GM18508 (cell line): ENCODE results near the gene BRME1.

Experiments used
- ATAC-seq: cut with Tn5 transposase; IDR thresholded peaks from one replicate; pipeline ENCODE4 v1.9.1; 2021; ENCODE audit warnings: moderate number of reproducible peaks; ENCODE audit not compliant: insufficient read depth, unreplicated experiment

BRME1 gene

DNA sequence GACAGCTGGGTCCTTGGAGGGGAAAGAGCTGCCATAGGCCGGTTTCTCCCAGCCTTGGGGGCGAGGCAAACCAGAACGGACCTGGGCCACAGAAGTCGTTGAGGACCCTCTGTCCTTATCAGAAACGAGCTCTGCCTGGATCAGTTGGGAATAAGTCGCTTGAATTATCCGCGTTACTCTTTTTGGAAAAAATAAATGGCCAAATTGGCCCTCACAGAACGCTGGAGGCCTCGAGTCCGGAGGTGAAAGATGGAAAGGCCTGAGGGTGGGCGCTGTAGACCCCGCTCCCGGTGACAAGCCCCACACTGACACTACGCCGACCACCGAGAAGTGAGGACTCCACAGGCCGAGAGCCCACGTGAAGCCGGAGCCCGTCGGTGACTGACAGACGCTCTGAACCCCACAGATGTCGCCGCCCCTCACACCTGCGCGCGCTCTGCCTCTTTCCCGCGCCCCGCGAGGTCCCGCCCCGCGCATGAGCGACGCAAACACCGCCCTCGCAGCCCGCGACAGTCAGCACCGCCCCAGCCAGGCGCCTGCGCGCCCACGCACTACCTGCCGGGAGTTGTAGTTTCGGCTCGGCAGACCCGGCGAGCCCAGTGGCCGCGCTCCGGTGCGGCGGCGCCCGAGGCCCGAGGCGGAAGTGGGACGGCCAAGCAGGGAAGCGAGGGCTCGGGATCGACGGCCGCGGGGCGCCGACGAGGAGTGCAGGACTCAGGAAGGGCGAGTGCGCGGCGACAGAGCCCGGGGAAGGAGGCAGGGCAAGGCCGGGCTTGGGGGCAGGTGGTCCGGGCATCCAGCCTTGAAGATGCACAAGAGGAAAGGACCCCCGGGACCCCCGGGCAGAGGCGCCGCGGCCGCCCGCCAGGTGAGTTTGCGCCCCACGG is at the start of gene BRME1, which contains the start of gene CC2D1A:
Gene BRME1 (minus strand): TSS at position 484 of the 887 bp plus-strand sequence. CDS start 1,225 bp downstream, outside the sequence.
Gene CC2D1A (plus strand): TSS at position 568 of the 887 bp plus-strand sequence. CDS start 241 bp downstream, at position 809.
- no peak for ATAC-seq

DNA sequence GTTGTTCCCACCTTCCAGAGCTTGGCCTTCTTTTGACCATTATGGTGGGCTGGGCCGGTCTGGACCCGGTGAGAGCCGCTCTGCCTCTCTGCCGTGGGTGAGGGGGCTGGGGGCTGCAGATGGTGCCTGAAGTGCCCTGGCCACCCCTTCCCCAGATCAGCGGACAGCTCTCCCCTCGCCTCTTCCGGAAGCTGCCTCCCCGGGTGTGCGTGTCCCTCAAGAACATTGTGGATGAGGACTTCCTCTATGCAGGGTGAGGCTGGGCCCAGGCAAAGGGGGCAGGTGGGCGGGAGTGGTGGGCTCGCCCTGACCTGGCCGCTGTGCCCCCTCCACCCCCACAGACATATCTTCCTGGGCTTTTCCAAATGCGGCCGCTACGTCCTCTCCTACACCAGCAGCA is 48.3 kb upstream of the BRME1 start:
- ATAC-seq = no peak

DNA sequence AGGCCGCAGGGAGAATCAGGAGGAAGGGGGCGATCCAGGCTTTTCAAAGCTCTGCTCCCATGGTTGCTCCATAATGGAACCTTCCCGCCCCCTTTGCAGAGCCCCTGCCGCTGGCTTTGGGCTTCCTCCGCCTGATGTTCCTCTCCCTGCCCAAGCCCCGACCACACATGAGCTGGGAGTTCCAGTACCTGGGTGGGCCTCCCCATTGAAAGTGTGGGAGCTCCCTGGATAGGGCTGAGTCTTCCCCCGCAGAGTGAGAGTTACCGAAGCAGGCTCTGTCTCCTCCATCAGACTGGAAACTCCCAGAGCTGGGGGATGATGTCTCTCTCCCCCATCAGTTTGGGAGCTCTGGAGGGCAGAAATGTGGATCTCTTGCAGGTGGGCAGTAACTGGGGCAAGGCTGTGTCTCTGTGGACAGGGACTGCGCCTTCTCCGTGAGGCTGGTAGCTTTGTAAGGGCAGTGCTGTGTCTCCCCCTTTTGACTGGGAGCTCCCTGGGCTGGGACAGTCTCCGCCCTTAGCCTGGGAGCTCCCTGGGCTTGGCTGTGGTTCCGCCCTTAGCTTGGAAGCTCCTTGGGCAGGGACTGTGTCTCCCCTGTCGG is 47.1 kb upstream of the BRME1 start:
- ATAC-seq = no peak

- peak; percentile 93 for ATAC-seq
Observed at GRCh38 chr19:13952154-13952930, 46.4 kb upstream of the BRME1 start, which contains the start of gene DCAF15. TSS of gene DCAF15 (plus strand) at chr19:13952509. CDS start at chr19:13952513, 4 bp downstream.

GRCh38 chr19:13951799-13952153 is 45.9 kb upstream of the BRME1 start:
- ATAC-seq = no peak

GRCh38 chr19:13951043-13951442 is 45.1 kb upstream of the BRME1 start:
- ATAC-seq = no peak

GRCh38 chr19:13946414-13946813 is 40.5 kb upstream of the BRME1 start:
- ATAC-seq = no peak

GRCh38 chr19:13942023-13942684 is 36.2 kb upstream of the BRME1 start:
- no peak for ATAC-seq

DNA sequence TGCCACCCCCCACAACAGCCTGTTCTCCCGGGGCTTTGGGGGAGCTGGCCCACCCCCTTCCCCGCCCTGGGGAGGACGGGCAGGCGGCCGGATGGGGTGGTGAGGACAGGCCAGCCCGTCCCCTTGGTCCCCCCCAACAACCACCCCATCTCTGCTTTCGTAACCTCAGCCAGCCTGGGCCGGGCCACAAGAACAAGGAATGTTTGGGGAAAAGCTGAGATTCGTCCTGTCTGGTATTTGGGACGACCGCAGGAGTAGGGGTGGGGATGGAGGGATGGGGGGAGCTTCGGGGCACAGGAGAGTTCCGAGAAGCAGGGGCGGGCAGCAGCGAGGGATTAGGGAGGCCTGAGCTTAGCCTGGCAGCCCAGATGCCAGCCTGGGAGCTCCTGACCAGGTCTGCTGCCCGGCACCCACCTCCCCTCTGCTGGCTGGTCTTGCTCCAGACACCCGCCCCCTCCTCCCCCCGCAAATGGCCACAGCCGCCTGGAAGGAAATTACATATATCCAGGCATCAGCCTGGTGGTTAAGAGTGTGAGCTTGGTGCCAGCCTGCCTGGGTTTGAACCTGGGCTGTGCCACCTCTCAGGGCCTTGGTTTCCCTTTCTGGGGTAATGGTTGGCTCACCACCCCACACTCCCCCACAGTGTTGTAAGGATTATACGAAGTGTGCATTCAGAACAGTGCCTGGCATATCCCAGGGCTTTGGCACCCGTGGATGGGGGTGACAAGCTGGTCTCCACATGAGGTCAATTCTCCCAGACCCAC is 32.6 kb upstream of the BRME1 start, which contains the start of gene PODNL1:
Gene PODNL1 (minus strand): TSS at position 117 of the 764 bp plus-strand sequence. CDS start 236 bp downstream, outside the sequence.
- ATAC-seq = no peak

GRCh38 chr19:13937479-13938300 is 31.8 kb upstream of the BRME1 start:
- no peak for ATAC-seq

DNA sequence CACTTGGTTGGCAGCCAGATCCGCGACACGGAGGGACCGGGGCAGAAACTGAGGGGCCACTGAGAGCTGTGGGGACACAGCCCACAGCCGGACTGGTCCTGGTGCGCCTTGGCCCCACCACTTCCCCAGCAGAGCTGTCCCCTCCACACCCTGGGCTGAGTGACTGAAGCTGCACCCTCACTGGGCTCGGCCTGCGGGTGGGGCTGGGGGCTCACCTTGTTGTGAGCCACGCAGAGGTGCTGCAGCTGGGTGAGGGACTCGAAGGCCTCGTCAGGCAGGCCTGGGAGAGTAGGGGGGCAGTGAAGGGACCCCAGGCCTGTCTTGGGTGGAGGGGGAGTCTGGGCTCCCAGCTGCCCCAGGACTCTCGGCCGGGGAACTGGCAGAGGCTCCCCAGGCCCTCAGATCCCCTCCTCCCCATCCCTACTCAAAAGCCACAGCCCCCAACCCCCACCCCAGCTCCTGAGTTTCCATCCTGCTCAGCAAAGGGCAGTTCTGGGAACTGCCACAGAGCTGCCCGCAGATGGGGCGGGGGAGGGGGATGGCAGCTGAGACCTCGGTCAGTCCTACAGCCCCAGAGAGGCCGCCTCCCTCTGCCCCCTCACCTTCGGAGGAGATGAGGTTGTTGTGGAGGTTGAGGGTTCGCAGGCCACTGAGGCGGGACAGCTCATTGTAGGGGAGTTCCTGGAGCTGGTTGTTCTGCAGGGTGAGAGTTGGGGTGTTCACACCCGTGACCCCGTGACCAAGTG is 30.0 kb upstream of the BRME1 start:
- no peak for ATAC-seq

GRCh38 chr19:13934785-13935109 is 28.8 kb upstream of the BRME1 start:
- no peak for ATAC-seq

DNA sequence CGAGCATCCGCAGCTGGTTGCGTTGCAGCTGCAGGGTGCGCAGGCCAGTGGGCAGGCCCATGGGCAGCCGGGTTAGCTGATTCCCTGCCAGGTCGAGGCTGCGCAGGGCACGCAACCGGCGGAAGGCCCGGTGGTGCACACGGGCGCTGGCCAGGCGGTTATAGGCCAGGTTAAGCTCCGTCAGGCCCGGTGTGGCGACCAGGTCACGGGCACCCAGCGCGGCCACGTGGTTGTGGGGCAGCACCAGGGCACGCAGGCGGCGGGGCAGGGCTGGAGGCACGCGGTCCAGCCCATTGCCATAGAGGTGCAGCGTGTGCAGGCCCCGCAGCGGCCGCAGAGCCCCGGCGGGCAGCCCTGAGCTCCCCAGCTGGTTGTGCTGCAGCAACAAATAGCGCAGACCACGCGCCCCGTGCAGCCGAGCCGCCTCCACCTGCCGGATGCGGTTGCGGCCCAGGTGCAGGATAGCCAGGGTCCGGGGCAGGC is 27.0 kb upstream of the BRME1 start:
- ATAC-seq = no peak

DNA sequence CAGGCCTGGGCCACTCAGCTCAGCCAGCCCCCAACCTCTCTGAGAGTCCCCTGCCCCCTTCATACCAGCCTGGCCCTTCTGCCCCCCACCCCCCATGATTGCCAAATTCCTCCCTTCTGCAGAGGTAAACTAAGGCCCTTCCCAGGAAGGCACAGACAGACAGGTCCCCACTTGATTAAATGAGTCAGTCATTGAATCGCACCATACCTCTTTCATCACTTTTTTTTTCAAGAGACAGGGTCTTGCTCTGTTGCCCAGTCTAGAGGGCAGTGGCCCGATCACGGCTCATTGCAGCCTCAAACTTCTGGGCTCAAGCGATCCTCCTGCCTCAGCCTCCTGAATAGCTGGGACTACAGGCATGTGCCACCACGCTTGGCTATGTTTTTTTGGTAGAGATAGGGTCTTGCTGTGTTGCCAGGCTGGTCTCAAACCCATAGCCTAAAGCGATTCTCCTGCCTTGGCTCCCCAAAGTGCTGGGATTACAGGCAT is 26.3 kb upstream of the BRME1 start:
- no peak for ATAC-seq

GRCh38 chr19:13931391-13932148 is 25.7 kb upstream of the BRME1 start:
- ATAC-seq = no peak

DNA sequence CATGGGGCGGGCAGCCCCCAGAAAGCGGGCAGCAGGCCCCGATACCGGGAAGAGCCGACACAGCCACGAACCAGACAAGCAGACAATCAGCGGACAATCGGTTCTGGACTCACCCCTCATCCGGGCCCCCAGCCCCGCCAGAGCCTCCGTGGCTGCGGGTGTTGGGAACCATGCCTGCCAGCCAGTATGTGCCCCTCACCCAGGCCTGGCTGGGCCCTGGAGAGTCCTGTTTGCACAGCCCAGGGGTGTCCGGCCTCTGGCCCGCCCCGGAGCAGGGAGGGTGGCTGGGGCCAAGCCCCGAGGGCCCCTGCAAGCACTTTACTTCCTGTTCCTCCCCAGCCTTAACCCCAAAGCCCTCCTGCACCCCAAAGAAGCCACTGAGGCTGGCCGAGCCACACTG is 24.5 kb upstream of the BRME1 start:
- ATAC-seq = no peak

DNA sequence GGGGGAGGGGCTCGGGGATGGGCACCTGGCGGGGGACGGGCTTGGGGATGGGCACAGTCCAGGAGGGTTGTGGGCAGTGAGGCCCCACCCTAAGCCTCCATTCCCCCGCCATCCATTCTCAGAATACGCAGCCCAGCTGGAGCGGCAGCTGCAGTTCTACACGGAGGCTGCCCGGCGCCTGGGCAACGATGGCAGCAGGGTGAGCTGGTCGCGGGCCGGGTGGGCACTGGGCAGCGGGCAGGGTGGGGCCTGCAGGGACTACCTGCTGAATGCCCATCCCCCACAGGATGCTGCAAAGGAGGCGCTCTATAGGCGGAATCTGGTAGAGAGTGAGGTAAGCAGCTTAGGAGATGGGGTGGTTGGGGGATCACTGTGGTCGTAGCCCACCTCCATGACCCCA is 24.0 kb upstream of the BRME1 start:
- no peak for ATAC-seq
